ENCODE measurements around the gene RNF2. TPM values are rescaled to one million over a fixed set of nuclear protein-coding genes. Genes with fewer than 3 reads are reported as not detected.

Gene RNF2
- total RNA-seq, 1 experiment from 2014 or later, result 39.1 TPM

- Histone ChIP-seq H3K9ac (ENCODE audit: low read length) (peak overlapping the region; percentile 82), H2AFZ (ENCODE audit: low read depth, low read length, poor library complexity, severe bottlenecking) (no peak overlapping the region), H4K20me1 (ENCODE audit: insufficient read depth) (peaks cover 4% of the 10 kb centered on the region; the same call in 1 of the 2 replicates), H3K36me3 (ENCODE audit: control insufficient read depth in 1 of 2, insufficient read depth in 2 of 2, low read length in 2 of 2) (no peaks in the 10 kb centered on the region), H3K79me2 (ENCODE audit: insufficient read depth, low read length) (peaks cover 53% of the 10 kb centered on the region), H3K4me3 (replicated peaks in 1 of 2; ENCODE audit: low read depth in 1 of 2, low read length in 2 of 2) (peak overlapping the region; percentile 81 to 86), H3K27me3 (ENCODE audit: insufficient read depth, low read length) (no peaks in the 10 kb centered on the region), H3K27ac (ENCODE audit: low read depth, low read length) (peak overlapping the region; percentile 57; the same call in 1 of the 2 replicates), H3K9me2 (ENCODE audit: insufficient read depth) (no peaks in the 10 kb centered on the region), H3K4me1 (ENCODE audit: control insufficient read depth in 1 of 2, insufficient read depth in 2 of 2, low read length in 2 of 2) (peaks cover 6 to 17% of the 10 kb centered on the region in 2 experiments; a peak in 3 of 4 replicates), H3K4me2 (ENCODE audit: low read length) (peak overlapping the region; percentile 91), H3K9me3 (ENCODE audit: control insufficient read depth in 1 of 2, insufficient read depth in 1 of 2, low read depth in 1 of 2, low read length in 2 of 2) (no peaks in the 10 kb centered on the region)
- intact Hi-C loops (cut with micrococcal nuclease), result no loop called here
- BruUV-seq (replicated peaks), result no TSS peak
- TF ChIP-seq REST (IDR thresholded peaks at IDR 0.05; ENCODE audit: low read depth) (no peak), EGR1 (IDR thresholded peaks at IDR 0.05; ENCODE audit: low read depth) (no peak; the same call in 1 of the 2 replicates), SIN3A (IDR thresholded peaks at IDR 0.05; ENCODE audit: low read depth) (0 out of 2 replicates have a peak, but pooled peaks have one; percentile 25)
- TF ChIP-seq, protein P1, sequence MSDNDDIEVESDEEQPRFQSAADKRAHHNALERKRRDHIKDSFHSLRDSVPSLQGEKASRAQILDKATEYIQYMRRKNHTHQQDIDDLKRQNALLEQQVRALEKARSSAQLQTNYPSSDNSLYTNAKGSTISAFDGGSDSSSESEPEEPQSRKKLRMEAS (IDR thresholded peaks at IDR 0.05), result peak; percentile 1; the same call in 1 of the 2 replicates
- ChIA-PET CTCF (interaction anchor here (0.7 kb wide), 1 partner anchor 625 kb away, joined by 4 read pairs; no protein-coding TSS in a partner anchor), POLR2A (interaction anchor here (0.7 to 1.1 kb wide), 2 partner anchors 53 to 91 kb away, joined by 3 to 4 read pairs; no protein-coding TSS in a partner anchor), RAD21 (ENCODE audit: low non-redundant PET in 1 of 2, low total read pairs in 2 of 2, uncharacterized antibody in 2 of 2, unreplicated experiment in 2 of 2) (interaction anchor here in 1 of 2 experiments (0.6 kb wide), 1 partner anchor 125 kb away, joined by 6 read pairs; no protein-coding TSS in a partner anchor)
- DNase-seq (ENCODE audit: low read depth, low spot score), result no peak
- ATAC-seq, result peak; percentile 52
Measured at GRCh38 chr1:185045814-185046492, 595 bp downstream of the RNF2 start.

All from HCT116 (cell line).